Measurements from ENCODE around the gene TTC7B. TPM values are rescaled to one million over a fixed set of nuclear protein-coding genes. Genes with fewer than 3 reads are reported as not detected.

The TTC7B gene
- total and polyA plus RNA-seq, 2 of the 8 experiments (the other 6 are each of a cell fraction or from before 2014, with no cell fraction given) = 23.7 to 34.0 TPM

- Histone ChIP-seq H4K91ac (replicated peaks; ENCODE audit: insufficient read length, low read length) (no peak overlapping the region), H3K36me3 (ENCODE audit: control insufficient read depth in 2 of 4, insufficient read depth in 4 of 4, low read length in 3 of 4) (no peaks in the 10 kb centered on the region; a peak in 1 of 8 replicates), H3K9me3 (ENCODE audit: insufficient read depth in 2 of 2, low read depth in 1 of 2, low read length in 1 of 2) (no peaks in the 10 kb centered on the region), H3K79me2 (ENCODE audit: control insufficient read depth in 1 of 2, insufficient read depth in 2 of 2, low read length in 2 of 2) (no peaks in the 10 kb centered on the region), H2BK20ac (ENCODE audit: low read length) (no peak overlapping the region), H3K4me2 (ENCODE audit: insufficient read depth in 1 of 2, low read depth in 2 of 2, low read length in 2 of 2) (no peak overlapping the region), H2BK15ac (ENCODE audit: low read length) (no peak overlapping the region), H2AFZ (ENCODE audit: low read length) (no peak overlapping the region), H2AK5ac (ENCODE audit: low read depth, low read length) (no peak overlapping the region), H4K5ac (ENCODE audit: insufficient read length, low read depth, low read length) (no peak overlapping the region), H3K4ac (replicated peaks; ENCODE audit: insufficient read length, low read depth, low read length) (no peak overlapping the region), H4K8ac (ENCODE audit: extremely low read depth, insufficient read depth, low read length) (no peak overlapping the region), H2BK12ac (ENCODE audit: low read depth, low read length) (no peak overlapping the region), H3K23ac (ENCODE audit: insufficient read length) (no peak overlapping the region), H3K56ac (replicated peaks; ENCODE audit: insufficient read length, low read depth, low read length) (no peak overlapping the region), H3K4me3 (ENCODE audit: extremely low read depth in 1 of 4, insufficient read depth in 2 of 4, low read depth in 3 of 4, low read length in 4 of 4) (no peak overlapping the region), H3K9ac (replicated peaks in 1 of 4; ENCODE audit: extremely low read depth in 1 of 4, low read depth in 3 of 4, low read length in 3 of 4) (no peak overlapping the region), H3K4me1 (replicated peaks in 1 of 4; ENCODE audit: control insufficient read depth in 3 of 4, insufficient read depth in 4 of 4, low read length in 3 of 4) (no peaks in the 10 kb centered on the region), H3K27me3 (replicated peaks in 1 of 4; ENCODE audit: control insufficient read depth in 3 of 4, extremely low read depth in 1 of 4, insufficient read depth in 3 of 4, low read length in 3 of 4) (no peaks in the 10 kb centered on the region), H4K20me1 (replicated peaks in 1 of 2; ENCODE audit: control insufficient read depth in 1 of 2, insufficient read depth in 2 of 2, low read length in 2 of 2) (no peaks in the 10 kb centered on the region), H3K14ac (ENCODE audit: insufficient read length) (no peak overlapping the region), H3K79me1 (ENCODE audit: low read depth, low read length) (no peaks in the 10 kb centered on the region), H2BK120ac (replicated peaks; ENCODE audit: low read depth, low read length) (no peak overlapping the region), H2BK5ac (ENCODE audit: low read depth, low read length) (no peak overlapping the region), H3K27ac (ENCODE audit: low read depth, low read length) (no peak overlapping the region), H3K23me2 (ENCODE audit: low read depth, low read length) (no peaks in the 10 kb centered on the region), H3K18ac (ENCODE audit: extremely low read depth, low read length) (no peak overlapping the region)
- DNase-seq (ENCODE audit: low read depth in 1 of 2, low spot score in 2 of 2) (no peak), FAIRE-seq (no peak)
- ChIA-PET CTCF (ENCODE audit: partially characterized antibody) (interaction anchor here (0.9 kb wide), 1 partner anchor 18 kb away, joined by 3 read pairs; no protein-coding TSS in a partner anchor), POLR2A (ENCODE audit: partially characterized antibody) (interaction anchor here (0.6 kb wide), 1 partner anchor 486 kb away, joined by 3 read pairs; no protein-coding TSS in a partner anchor)
- WGBS, 2 experiments (ENCODE audit: extremely low coverage in 1 of 2, insufficient coverage in 1 of 2, insufficient read length in 1 of 2, insufficient replicate concordance in 2 of 2, low coverage in 1 of 2, low lambda C conversion rate in 2 of 2, missing lambda C conversion rate in 1 of 2) = 87% methylated on average over 2 of the region's 2 CpGs; no CpG with 5 or more reads in 1 of the 2 experiments
- no peak for TF ChIP-seq JUND (IDR thresholded peaks at IDR 0.05; ENCODE audit: low read length)
- TF ChIP-seq SP2 (IDR thresholded peaks at IDR 0.05; ENCODE audit: low read length) = no peak
- TF ChIP-seq CHD2 (IDR thresholded peaks at IDR 0.05; ENCODE audit: low read length) = no peak
- no peak for TF ChIP-seq POLR2AphosphoS5 (IDR thresholded peaks at IDR 0.05; ENCODE audit: low read depth, low read length)
- TF ChIP-seq POU5F1 (IDR thresholded peaks at IDR 0.05; ENCODE audit: low read depth, low read length) = no peak
- TF ChIP-seq, protein P1, sequence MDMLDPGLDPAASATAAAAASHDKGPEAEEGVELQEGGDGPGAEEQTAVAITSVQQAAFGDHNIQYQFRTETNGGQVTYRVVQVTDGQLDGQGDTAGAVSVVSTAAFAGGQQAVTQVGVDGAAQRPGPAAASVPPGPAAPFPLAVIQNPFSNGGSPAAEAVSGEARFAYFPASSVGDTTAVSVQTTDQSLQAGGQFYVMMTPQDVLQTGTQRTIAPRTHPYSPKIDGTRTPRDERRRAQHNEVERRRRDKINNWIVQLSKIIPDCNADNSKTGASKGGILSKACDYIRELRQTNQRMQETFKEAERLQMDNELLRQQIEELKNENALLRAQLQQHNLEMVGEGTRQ (IDR thresholded peaks at IDR 0.05; ENCODE audit: low read length) = no peak
- TF ChIP-seq GTF2F1 (IDR thresholded peaks at IDR 0.05; ENCODE audit: borderline replicate concordance, low read depth, low read length) = no peak
- no peak for TF ChIP-seq EZH2 (IDR thresholded peaks at IDR 0.05; ENCODE audit: low read depth, low read length, severe bottlenecking)
- no peak for TF ChIP-seq ZNF274 (IDR thresholded peaks at IDR 0.05; ENCODE audit: borderline replicate concordance, extremely low read depth, low read length)
- no peak for TF ChIP-seq SIRT6 (IDR thresholded peaks at IDR 0.05; ENCODE audit: low read length)
- TF ChIP-seq RXRA (IDR thresholded peaks at IDR 0.05; ENCODE audit: insufficient read depth, low read depth, low read length) = no peak
- TF ChIP-seq ATF2 (IDR thresholded peaks at IDR 0.05; ENCODE audit: low read length) = no peak
- TF ChIP-seq SUZ12 (IDR thresholded peaks at IDR 0.05; ENCODE audit: low read length) = no peak
Observed at GRCh38 chr14:90741682-90741946, 74.6 kb downstream of the TTC7B start.
